HEK293T (cell line): ENCODE data around the gene CLIP3.
A peak's percentile ranks its signal among the peaks of the same experiment; 100 is the strongest.

Experiments used
- CTCF ChIA-PET: fragments of 350-600 bp; formaldehyde crosslinking; extraction: SDS; loops from one replicate; lab custom pipeline; 2021; ENCODE audit warnings: antibody characterized with exemption, inconsistent platforms; lab: Yijun Ruan, JAX
- POLR2A ChIA-PET: fragments of 350-600 bp; formaldehyde crosslinking; extraction: SDS; loops from one replicate; lab custom pipeline; 2020; ENCODE audit warnings: antibody characterized with exemption, inconsistent platforms; lab: Yijun Ruan, JAX
- DNase-seq: peaks from one replicate; pipeline ENCODE4 v3.0.0; 2012; ENCODE audit warnings: mixed read lengths; ENCODE audit errors: extremely low spot score
- ARNT ChIP-seq: fragments of 450-650 bp; IDR thresholded peaks from 2 replicates; pipeline ENCODE4 v1.6.1; 2017; ENCODE audit warnings: mild to moderate bottlenecking
- BHLHE40 ChIP-seq: fragments of 450-650 bp; IDR thresholded peaks from 2 replicates; pipeline ENCODE4 v1.6.1; 2016; ENCODE audit warnings: mild to moderate bottlenecking, moderate library complexity, borderline replicate concordance
- CTBP1 ChIP-seq: fragments of 450-650 bp; IDR thresholded peaks from 2 replicates; pipeline ENCODE4 v1.6.1; 2016; ENCODE audit warnings: borderline replicate concordance
- ELF4 ChIP-seq: fragments of 450-650 bp; IDR thresholded peaks from 2 replicates; pipeline ENCODE4 v1.6.1; 2017; ENCODE audit warnings: antibody characterized with exemption
- FOXK2 ChIP-seq: fragments of 450-650 bp; IDR thresholded peaks from 2 replicates; pipeline ENCODE4 v1.6.1; 2016; ENCODE audit warnings: mild to moderate bottlenecking
- FOXM1 ChIP-seq: fragments of 450-650 bp; IDR thresholded peaks from 2 replicates; pipeline ENCODE4 v1.6.1; 2017; ENCODE audit warnings: mild to moderate bottlenecking, borderline replicate concordance
- HDGF ChIP-seq: fragments of 450-650 bp; IDR thresholded peaks from 2 replicates; pipeline ENCODE4 v1.6.1; 2017; ENCODE audit warnings: antibody characterized with exemption, borderline replicate concordance
- L3MBTL2 ChIP-seq: fragments of 450-650 bp; conservative IDR thresholded peaks from 2 replicates; pipeline ENCODE4 v1.6.1; 2016; ENCODE audit warnings: mild to moderate bottlenecking
- LEF1 ChIP-seq: fragments of 450-650 bp; IDR thresholded peaks from 2 replicates; pipeline ENCODE4 v1.6.1; 2017; ENCODE audit warnings: mild to moderate bottlenecking, borderline replicate concordance
- NFRKB ChIP-seq: fragments of 450-650 bp; IDR thresholded peaks from 2 replicates; pipeline ENCODE4 v1.6.1; 2016; ENCODE audit warnings: mild to moderate bottlenecking, moderate library complexity
- SUZ12 ChIP-seq: fragments of 450-650 bp; IDR thresholded peaks from 2 replicates; pipeline ENCODE4 v1.6.1; 2016; ENCODE audit warnings: mild to moderate bottlenecking
- TARDBP ChIP-seq: fragments of 450-650 bp; IDR thresholded peaks from 2 replicates; pipeline ENCODE4 v1.6.1; 2016
- ZNF384 ChIP-seq: fragments of 450-650 bp; IDR thresholded peaks from 2 replicates; pipeline ENCODE4 v1.6.1; 2016
- TF ChIP-seq, protein P1 (sequence below): fragments of 450-650 bp; IDR thresholded peaks from 2 replicates; pipeline ENCODE4 v1.6.1; 2016

Gene CLIP3

DNA sequence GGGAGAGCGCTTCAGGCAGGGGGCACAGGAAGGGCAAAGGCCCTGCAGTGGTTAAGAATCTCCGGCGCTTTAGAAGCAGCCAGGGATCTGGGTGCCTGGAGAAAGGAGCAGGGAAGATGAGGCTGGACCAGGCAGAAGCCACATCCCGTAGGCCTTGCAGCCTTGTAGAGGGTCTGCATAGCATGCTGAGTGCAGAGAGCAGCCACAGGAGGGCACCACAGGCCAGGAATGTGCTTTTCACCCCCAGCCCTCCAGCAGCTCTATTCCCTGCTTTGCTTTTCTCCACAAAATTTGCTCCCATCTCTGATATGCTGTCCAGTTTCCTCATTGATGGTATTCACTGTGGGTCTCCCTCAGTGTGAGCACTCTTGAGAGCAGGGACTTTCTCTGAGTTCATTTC lies 27.8 kb upstream of the CLIP3 start:
- TF ChIP-seq FOXK2, result no peak
- no peak for TF ChIP-seq LEF1
- no peak for TF ChIP-seq BHLHE40
- no peak for TF ChIP-seq CTBP1
- peak; percentile 62 for DNase-seq
- ChIA-PET CTCF (interaction anchor here (1.4 kb wide), 1 partner anchor 67 kb away, joined by 5 read pairs; no protein-coding TSS in a partner anchor), POLR2A (interaction anchor here (1.5 kb wide), 1 partner anchor 54 kb away, joined by 5 read pairs; the partner anchor contains the start of gene POLR2I)

DNA sequence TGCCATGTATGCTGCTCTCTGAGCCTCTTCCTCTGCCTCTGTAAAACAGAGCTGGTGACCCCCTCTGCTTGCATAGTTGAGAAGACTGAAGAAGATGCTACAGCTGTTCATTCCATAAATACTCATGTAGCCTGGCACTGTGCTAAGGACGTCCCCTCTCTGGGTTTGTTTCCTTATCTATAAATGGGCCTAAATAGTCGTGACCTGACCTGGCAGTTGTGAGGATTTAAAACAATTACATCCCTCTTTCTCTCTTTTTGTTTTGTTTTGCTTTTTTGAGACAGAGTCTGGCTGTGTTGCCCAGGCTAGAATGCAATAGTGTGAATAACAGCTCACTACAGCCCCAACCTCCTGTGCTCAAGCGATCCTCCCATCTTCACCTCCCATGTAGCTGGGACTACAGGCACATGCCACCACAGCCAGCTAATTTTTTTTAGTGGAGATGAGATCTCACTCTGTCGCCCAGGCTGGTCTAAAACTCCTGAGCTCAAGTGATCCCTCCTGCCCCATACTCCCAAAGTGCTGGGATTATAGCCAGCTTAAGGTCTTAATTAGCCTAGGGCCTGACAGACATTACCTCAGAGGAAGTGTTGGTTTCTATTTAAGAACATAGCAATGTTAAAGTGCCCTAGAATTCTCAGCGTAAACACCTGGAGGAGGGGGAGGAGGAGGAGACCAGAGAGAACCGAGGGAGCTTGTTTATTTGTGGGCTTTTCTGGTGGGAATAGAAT lies 26.7 kb upstream of the CLIP3 start:
- ChIA-PET POLR2A (no interaction called here), CTCF (interaction anchor here (1.4 kb wide), 1 partner anchor 68 kb away, joined by 5 read pairs; no protein-coding TSS in a partner anchor)
- DNase-seq, result no peak
- TF ChIP-seq L3MBTL2, result no peak
- TF ChIP-seq SUZ12, result no peak
- no peak for TF ChIP-seq LEF1
- no peak for TF ChIP-seq FOXK2
- TF ChIP-seq BHLHE40, result no peak
- no peak for TF ChIP-seq TARDBP
- no peak for TF ChIP-seq ZNF384
- no peak for TF ChIP-seq NFRKB
- TF ChIP-seq, protein P1, sequence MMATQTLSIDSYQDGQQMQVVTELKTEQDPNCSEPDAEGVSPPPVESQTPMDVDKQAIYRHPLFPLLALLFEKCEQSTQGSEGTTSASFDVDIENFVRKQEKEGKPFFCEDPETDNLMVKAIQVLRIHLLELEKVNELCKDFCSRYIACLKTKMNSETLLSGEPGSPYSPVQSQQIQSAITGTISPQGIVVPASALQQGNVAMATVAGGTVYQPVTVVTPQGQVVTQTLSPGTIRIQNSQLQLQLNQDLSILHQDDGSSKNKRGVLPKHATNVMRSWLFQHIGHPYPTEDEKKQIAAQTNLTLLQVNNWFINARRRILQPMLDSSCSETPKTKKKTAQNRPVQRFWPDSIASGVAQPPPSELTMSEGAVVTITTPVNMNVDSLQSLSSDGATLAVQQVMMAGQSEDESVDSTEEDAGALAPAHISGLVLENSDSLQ, result no peak
- TF ChIP-seq ARNT, result no peak

DNA sequence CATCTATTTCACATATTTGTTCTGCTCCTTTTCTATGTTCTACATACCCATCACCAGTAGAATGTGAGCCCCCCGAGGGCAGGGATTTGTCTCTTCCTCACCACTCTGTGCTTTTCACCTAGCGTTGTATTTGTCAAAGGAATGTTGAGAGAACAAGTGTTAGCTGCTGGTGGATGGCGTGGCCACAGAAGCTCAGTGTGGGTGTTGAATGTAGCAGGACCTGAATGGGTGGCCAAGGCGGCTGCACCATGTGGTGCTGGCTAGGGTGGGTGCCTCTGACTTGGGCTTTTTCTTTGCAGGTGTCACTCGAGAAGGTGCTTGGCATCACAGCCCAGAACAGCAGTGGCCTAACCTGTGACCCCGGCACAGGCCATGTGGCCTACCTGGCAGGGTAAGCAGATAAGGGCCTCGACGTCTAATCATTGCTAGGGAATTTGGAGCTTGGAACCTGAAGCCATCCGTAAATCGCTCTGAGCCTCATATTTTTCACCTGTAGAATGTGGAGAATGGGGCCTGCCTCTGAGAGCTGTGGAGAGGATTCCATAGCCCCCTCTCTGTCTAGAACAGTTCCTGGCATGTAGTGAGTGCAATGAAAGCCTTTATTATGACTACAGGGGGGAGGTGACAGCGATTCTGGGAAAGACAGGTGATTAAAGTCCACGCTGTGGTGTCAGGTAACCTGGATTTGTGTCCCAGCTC lies 26.0 kb upstream of the CLIP3 start:
- ChIA-PET CTCF (no interaction called here), POLR2A (no interaction called here)

DNA sequence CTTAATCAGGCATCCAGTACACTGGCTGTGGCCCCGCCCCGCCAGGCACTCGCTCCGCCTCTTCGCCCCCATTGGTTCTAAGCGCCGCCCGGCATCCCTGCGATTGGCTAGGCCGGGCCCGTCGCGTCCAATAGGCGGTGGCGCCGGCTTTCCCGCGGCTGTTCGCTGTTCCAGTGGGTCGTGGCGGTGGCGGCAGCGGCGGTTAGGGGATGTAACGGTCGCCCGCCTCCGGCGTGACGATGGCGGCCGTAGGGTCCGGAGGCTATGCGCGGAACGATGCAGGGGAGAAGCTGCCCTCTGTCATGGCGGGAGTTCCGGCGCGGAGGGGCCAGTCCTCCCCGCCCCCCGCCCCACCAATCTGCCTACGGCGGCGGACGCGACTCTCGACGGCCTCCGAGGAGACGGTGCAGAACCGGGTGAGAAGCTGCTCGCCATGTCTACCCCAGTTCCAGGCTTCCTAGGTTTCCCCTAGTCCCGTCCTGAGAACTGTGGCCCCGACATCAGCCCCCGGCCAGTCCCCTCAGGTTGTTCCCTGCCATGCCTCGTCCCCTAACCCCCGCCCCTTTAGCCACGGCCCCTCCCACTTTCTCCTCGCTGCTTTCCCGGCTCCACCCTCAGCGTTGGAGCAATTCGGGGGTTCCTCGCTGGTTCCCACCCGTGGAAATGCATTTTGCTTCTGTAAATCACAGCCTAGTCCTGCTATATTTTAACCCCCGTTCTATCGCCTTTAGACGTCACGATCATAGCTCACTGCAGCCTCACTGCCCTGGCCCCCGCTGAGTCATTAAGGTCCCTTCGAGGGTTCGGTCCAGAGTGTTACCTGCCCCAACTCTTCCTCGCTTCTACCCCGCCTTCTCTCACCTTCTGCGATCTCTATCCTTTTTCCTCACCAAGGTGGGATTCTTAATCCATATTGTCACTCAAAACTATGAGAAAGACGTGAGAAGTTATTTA lies 22.3 kb upstream of the CLIP3 start, which contains the start of gene WDR62:
TSS of gene WDR62 (plus strand) at position 165 of the 954 bp plus-strand sequence. CDS start at position 240, 75 bp downstream.
- TF ChIP-seq SUZ12 (no peak), FOXK2 (no peak), L3MBTL2 (peak; percentile 94), CTBP1 (no peak), NFRKB (no peak), LEF1 (no peak), FOXM1 (0 out of 2 replicates have a peak, but pooled peaks have one; percentile 19), TARDBP (no peak), ELF4 (no peak)
- peak; percentile 93 for DNase-seq
- ChIA-PET POLR2A (interaction anchor here (0.7 to 1.7 kb wide), 11 partner anchors 11 to 307 kb away, joined by 3 to 9 read pairs (median 4); partner anchors contain the start of genes ALKBH6, LIN37, POLR2I and TBCB), CTCF (interaction anchor here (0.8 kb wide), 1 partner anchor 124 kb away, joined by 3 read pairs; no protein-coding TSS in a partner anchor)

More for the DNA sequence above, 26.0 kb upstream of the CLIP3 start:
- TF ChIP-seq TARDBP (no peak), FOXK2 (no peak), LEF1 (no peak), FOXM1 (no peak), ELF4 (no peak), SUZ12 (no peak), L3MBTL2 (no peak), NFRKB (no peak)
- TF ChIP-seq, protein P1, result no peak
- no peak for DNase-seq

DNA sequence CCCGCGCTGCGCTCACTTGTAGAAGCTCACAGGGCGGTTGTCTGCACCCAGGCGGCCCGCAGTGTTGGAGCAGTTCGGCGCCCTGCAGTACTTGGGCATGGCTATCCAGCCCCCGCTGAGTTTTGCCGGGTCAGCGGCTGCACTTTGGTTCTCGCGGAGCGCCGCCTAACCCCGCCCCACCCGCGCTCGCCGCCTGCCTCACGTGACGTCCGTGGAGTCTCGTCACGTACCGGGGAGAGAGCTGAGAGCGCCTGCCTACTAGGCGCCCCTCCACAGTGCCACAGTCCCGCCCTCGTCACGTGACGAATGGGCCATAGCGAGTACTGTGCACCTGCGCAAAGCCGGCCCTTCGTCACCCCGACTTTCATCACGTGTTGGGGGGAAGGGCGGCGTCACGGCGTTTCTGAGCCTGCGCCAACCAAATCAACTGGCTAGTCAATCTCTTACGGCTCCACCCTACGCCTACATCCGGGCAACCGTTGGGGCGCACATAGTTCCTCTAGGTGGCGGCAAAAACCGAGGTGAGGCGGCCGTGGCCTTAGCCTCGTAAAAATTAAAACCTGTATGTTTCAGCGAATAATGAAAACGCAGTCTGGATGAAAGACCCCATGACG lies 21.6 kb upstream of the CLIP3 start, which contains the start of gene THAP8:
TSS of gene THAP8 (minus strand) at position 167 of the 614 bp plus-strand sequence. CDS start at position 99, 68 bp downstream.
- CTCF ChIA-PET, result interaction anchor here (0.8 kb wide), 1 partner anchor 123 kb away, joined by 3 read pairs; no protein-coding TSS in a partner anchor
- peak; percentile 96 for DNase-seq
- no peak for TF ChIP-seq CTBP1
- TF ChIP-seq L3MBTL2, result no peak; the same call in none of the 2 replicates
- TF ChIP-seq BHLHE40, result peak; percentile 45; the same call in 1 of the 2 replicates
- 0 out of 2 replicates have a peak, but pooled peaks have one; percentile 31 for TF ChIP-seq HDGF
- no peak for TF ChIP-seq LEF1
- TF ChIP-seq, protein P1, result peak; percentile 83
- TF ChIP-seq TARDBP, result 0 out of 2 replicates have a peak, but pooled peaks have one; percentile 22
- no peak for TF ChIP-seq FOXK2
- POLR2A ChIA-PET, result interaction anchor here (0.6 to 1.7 kb wide), 15 partner anchors 10 to 306 kb away, joined by 3 to 9 read pairs (median 4); partner anchors contain the start of genes ALKBH6, LIN37, POLR2I and TBCB
